ENCODE results near the gene EFCAB9.

The EFCAB9 gene

DNA sequence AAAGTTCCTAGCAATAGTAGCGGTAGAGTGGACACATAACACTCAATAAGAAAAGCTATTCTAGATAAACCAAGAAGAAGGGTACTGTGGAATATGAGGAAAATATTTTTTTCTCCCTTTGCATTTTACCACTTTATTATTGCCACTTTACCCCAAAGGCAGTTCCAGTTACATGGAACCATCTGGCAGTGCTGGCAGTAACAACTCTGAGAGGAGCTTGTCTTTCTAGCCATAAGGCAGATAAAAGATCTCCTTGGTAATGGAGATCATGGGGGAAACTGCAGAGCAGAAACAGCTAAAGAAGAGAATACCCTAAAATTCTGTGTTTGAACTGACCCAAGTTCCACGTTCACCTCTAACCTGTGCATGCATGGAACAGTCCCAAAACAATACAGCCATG lies 51.1 kb downstream of the EFCAB9 start:
- no peak for DNase-seq

DNA sequence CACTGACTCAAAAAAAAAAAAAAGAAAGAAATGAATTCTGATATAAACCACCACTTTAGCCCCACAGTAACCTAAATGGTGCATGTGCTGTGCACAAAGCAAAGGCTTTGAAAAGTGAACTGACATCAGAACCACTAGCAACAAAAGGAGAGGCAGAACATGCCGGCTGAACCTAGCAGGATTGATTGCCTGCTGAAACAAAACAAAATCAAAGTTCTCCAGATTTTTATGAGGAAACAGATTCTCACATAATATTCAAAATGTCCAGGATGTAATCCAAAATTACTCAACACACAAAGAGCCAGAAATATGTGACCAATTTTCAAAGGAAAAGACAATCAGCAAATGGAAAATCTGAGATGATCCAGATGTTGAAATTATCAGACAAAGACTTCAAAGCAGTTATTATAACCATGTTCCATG lies 51.7 kb downstream of the EFCAB9 start:
- DNase-seq: no peak

DNA sequence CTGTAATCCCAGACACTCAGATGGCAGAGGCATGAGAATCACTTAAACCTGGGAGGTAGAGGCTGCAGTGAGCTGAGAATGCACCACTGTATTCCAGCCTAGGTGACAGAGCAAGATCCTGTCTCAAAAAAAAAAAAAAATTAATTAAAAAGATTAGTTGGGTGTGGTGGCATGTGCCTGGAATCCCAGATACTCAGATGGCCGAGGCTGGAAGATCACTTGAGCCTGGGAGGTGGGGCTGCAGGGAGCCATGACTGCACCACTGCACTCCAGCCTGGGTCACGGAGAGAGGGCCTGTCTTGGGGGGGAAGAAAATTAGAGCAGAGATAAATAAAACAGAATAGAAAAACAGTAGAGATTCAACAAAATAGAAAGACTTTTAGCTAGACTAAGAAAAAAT lies 54.7 kb downstream of the EFCAB9 start:
- DNase-seq: no peak

DNA sequence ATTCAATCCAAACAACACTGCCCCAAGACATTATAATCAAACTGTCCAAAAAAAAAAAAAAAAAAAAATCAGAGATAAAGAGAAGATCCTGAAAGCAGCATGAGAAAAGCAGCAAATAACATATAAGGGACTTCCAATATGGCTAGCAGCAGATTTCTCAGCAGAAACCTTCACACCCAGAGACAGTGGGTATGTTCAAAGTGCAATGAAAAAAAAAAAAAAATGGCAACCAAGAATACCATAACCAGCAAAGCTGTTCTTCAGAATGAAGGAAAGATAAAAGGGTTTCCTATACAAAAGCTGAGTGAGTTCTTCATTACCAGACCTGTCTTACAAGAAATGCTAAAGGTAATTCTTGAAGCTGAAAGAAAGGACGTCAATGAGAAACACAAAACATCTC lies 57.4 kb downstream of the EFCAB9 start:
- DNase-seq: no peak

DNA sequence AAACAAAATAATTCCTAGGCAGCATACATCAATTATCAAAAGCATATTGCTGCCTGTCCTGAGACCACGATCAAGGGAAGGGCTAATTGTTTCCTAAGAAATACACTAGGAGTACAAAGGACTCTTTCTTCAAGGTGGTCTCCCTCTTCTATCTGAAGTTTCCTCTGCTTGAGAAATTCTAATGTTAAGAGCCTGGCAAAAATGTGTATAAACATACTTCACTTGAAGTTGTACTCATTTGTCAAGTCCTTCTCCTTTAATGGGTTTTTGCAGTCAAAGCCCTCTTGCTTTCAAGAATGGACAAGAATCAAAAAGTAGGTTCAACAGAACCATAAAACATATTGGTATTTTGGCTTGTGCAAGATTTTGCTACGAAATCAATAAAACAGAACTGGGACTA lies 58.5 kb downstream of the EFCAB9 start:
- no peak for DNase-seq
